ENCODE data around the gene NDUFB10.
A peak's percentile ranks its signal among the peaks of the same experiment; 100 is the strongest.

The NDUFB10 gene

DNA sequence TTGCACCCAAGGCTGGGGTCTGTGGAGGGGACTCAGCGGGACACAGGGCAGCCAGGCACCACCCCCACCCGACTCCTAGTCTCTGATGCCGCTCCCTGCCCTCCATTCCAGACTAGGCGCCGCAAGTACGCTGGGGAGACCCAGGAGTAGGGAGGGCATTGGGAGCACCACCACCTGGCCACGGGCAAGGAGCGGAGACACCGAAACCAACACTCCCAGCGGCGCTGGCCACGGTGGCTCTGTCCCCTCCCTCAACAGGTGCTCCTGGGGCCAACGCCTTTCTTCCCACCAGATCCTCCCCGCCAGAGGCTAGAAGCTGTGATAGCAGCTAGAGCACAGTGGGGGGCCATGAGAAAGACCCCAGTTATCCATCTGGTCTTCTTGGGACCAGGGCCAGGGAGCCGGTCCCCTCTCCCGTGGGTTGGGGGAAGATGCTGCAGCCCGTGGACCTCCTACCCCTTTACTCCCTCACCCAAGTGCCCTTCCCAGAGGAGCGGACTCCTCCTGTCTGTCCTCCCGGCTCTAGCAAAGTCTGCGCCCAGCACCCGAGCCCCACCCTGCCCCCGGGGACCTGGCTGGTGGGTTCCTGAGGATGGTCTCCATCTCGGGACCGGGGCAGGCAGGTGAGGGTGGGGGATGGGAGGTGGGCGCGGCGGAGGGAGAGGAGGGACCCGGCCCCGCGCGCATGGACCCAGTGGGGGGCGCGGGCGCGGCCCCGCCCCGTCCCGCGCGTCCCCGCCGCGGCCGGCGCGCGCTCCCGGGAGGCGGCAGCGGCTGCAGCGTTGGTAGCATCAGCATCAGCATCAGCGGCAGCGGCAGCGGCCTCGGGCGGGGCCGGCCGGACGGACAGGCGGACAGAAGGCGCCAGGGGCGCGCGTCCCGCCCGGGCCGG is 30.1 kb downstream of the NDUFB10 start, which contains the start of gene SYNGR3:
Gene SYNGR3 (plus strand): TSS at position 762 of the 892 bp plus-strand sequence. CDS start 133 bp downstream, outside the sequence.
- Histone ChIP-seq H3K4me3 (ENCODE audit: insufficient read depth, low read depth, low read length, poor library complexity, severe bottlenecking) (peak within 1 kb of the TSS; percentile 43), H3K36me3 (ENCODE audit: control insufficient read depth, insufficient read depth, low read length) (peaks cover 17% of the 10 kb centered on the region), H3K27ac (ENCODE audit: insufficient read depth, low read length, poor library complexity, severe bottlenecking) (no peak within 1 kb of the TSS), H3K27me3 (replicated peaks; ENCODE audit: control insufficient read depth, insufficient read depth, low read length, poor library complexity, severe bottlenecking) (peaks cover 16% of the 10 kb centered on the region), H3K9me3 (ENCODE audit: control insufficient read depth, low read length) (no peaks in the 10 kb centered on the region), H3K4me1 (ENCODE audit: control insufficient read depth, insufficient read depth, low read length, poor library complexity, severe bottlenecking) (peaks cover 29% of the 10 kb centered on the region)
- DNase-seq, result no peak

DNA sequence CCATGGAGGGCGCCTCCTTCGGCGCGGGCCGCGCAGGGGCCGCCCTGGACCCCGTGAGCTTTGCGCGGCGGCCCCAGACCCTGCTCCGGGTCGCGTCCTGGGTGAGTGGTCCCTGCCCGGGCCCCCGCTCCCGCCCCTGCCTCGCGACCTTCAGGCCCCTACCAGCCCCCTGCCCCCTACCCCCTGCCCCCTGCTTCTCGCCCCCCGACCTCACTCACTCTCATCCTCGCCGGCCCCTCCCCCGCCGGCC is 30.7 kb downstream of the NDUFB10 start:
- Histone ChIP-seq H3K4me3 (ENCODE audit: insufficient read depth, low read depth, low read length, poor library complexity, severe bottlenecking) (peak overlapping the region; percentile 43), H3K27me3 (replicated peaks; ENCODE audit: control insufficient read depth, insufficient read depth, low read length, poor library complexity, severe bottlenecking) (peaks cover 16% of the 10 kb centered on the region), H3K27ac (ENCODE audit: insufficient read depth, low read length, poor library complexity, severe bottlenecking) (no peak overlapping the region), H3K4me1 (ENCODE audit: control insufficient read depth, insufficient read depth, low read length, poor library complexity, severe bottlenecking) (peaks cover 24% of the 10 kb centered on the region), H3K9me3 (ENCODE audit: control insufficient read depth, low read length) (no peaks in the 10 kb centered on the region), H3K36me3 (ENCODE audit: control insufficient read depth, insufficient read depth, low read length) (peaks cover 17% of the 10 kb centered on the region)
- no peak for DNase-seq

DNA sequence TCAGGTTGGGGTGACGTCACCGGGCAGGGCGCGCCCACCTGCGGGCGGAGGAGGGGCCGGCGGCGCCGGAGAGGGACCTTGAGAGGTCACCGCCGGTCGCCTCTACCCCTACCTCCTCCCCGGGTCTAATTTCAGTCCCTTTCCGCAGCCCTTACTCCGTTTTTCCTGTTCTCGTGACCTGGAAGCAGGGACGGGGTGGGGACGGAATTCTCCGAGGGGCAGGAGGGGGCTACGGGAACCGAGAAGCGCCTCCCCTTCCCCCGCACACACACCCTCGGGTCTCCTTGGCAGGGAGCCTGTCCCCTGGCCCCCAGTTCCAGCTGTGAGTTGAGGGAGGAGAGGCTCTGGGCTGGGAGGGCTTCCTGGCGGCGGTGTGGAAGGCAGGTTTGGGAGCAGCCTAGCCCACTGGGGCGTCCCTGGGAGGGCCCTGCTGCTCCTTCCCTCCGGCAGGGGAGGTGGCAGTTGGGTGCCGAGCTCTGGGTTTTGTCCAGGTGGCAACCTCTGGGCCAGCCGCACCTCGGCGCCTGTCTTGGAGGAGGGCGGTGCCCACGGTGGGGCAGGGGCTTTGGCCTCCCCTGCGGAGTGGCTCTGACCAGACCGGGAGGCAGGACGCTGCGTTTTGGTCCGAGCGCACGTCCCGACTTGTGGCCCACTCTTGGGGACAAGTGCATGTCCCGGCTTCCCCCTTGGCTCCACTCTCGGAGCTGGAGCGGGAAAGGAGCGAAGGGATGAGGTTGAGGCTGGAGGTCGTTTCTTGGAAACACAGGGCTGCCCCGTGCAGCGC is 31.2 kb downstream of the NDUFB10 start:
- no peak for DNase-seq
- H3K27ac ChIP-seq (ENCODE audit: insufficient read depth, low read length, poor library complexity, severe bottlenecking), result no peak overlapping the region
- peak overlapping the region; percentile 43 for H3K4me3 ChIP-seq (ENCODE audit: insufficient read depth, low read depth, low read length, poor library complexity, severe bottlenecking)
- H3K4me1 ChIP-seq (ENCODE audit: control insufficient read depth, insufficient read depth, low read length, poor library complexity, severe bottlenecking), result peaks cover 21% of the 10 kb centered on the region
- H3K36me3 ChIP-seq (ENCODE audit: control insufficient read depth, insufficient read depth, low read length), result peaks cover 14% of the 10 kb centered on the region
- no peaks in the 10 kb centered on the region for H3K9me3 ChIP-seq (ENCODE audit: control insufficient read depth, low read length)
- peaks cover 16% of the 10 kb centered on the region for H3K27me3 ChIP-seq (replicated peaks; ENCODE audit: control insufficient read depth, insufficient read depth, low read length, poor library complexity, severe bottlenecking)

DNA sequence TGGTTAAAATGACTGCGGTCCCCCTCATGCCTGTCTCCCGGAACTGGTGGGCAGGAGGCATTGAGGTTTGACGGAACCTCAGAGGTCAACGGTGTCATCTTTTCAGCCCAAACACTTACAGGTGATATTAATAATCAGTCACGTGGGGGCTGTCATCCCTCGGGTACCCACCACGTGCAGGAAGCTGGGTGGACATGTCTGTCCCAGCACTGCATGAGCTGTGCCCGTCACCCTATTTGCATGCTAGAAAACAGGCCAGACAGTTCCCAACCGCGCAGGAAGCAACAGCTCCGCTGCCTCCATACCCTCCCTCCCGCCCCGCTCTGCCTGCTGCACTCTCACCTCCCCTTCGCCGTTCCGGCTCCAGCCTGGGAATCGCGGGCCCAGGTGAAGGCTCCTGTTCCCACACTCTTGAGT is 31.8 kb downstream of the NDUFB10 start:
- Histone ChIP-seq H3K27ac (ENCODE audit: insufficient read depth, low read length, poor library complexity, severe bottlenecking) (peak overlapping the region; percentile 60), H3K27me3 (replicated peaks; ENCODE audit: control insufficient read depth, insufficient read depth, low read length, poor library complexity, severe bottlenecking) (peaks cover 16% of the 10 kb centered on the region), H3K4me3 (ENCODE audit: insufficient read depth, low read depth, low read length, poor library complexity, severe bottlenecking) (peak overlapping the region; percentile 43), H3K9me3 (ENCODE audit: control insufficient read depth, low read length) (no peaks in the 10 kb centered on the region), H3K36me3 (ENCODE audit: control insufficient read depth, insufficient read depth, low read length) (peaks cover 8% of the 10 kb centered on the region), H3K4me1 (ENCODE audit: control insufficient read depth, insufficient read depth, low read length, poor library complexity, severe bottlenecking) (peaks cover 21% of the 10 kb centered on the region)
- DNase-seq, result peak; percentile 50 to 56 (median 53)

DNA sequence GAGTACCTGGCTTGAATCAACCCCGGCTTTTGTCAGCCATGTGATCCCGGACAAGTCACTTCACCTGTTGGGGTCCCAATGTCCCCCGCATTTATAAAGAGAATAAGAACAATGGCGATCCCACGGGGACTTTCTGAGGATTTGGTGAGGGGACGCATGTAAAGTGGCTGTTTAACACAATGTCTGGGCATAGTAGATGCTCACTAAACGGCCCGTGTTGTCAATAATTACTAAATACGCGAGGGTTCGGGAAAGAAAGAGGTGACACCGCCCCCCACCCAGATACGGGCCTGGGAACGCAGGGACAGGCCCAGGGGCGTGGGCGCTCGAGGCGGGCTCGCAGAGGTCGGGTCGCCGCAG is 32.2 kb downstream of the NDUFB10 start:
- Histone ChIP-seq H3K36me3 (ENCODE audit: control insufficient read depth, insufficient read depth, low read length) (peaks cover 4% of the 10 kb centered on the region), H3K27me3 (replicated peaks; ENCODE audit: control insufficient read depth, insufficient read depth, low read length, poor library complexity, severe bottlenecking) (peaks cover 16% of the 10 kb centered on the region), H3K4me1 (ENCODE audit: control insufficient read depth, insufficient read depth, low read length, poor library complexity, severe bottlenecking) (peaks cover 21% of the 10 kb centered on the region), H3K9me3 (ENCODE audit: control insufficient read depth, low read length) (no peaks in the 10 kb centered on the region), H3K27ac (ENCODE audit: insufficient read depth, low read length, poor library complexity, severe bottlenecking) (peak overlapping the region; percentile 60), H3K4me3 (ENCODE audit: insufficient read depth, low read depth, low read length, poor library complexity, severe bottlenecking) (peak overlapping the region; percentile 2)
- DNase-seq, result no peak

DNA sequence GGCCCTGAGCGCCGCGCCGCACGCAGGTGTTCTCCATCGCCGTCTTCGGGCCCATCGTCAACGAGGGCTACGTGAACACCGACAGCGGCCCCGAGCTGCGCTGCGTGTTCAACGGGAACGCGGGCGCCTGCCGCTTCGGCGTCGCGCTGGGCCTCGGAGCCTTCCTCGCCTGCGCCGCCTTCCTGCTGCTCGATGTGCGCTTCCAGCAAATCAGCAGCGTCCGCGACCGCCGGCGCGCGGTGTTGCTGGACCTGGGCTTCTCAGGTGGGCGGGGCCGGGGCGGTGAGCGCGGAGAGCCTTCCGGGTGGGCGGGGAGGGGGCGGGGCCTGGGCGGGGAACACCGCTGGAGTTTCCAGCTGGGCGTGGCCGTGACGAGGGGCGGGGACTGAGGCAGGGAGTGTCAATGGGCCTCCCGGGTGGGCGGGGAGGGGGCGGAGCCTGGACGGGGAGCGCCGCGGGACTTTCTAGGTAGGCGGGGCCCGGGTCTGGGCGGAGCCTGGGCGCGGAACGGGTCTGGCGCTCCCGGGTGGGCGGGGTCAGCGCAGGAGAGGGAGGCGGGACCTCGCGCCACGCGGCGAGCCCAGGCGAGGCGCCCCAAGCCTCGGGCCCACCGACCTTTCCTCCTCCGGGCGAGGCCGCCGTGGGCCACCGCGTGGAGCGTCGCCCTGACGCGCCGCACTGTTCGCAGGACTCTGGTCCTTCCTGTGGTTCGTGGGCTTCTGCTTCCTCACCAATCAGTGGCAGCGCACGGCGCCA is 32.8 kb downstream of the NDUFB10 start:
- Histone ChIP-seq H3K4me1 (ENCODE audit: control insufficient read depth, insufficient read depth, low read length, poor library complexity, severe bottlenecking) (peaks cover 21% of the 10 kb centered on the region), H3K9me3 (ENCODE audit: control insufficient read depth, low read length) (no peaks in the 10 kb centered on the region), H3K4me3 (ENCODE audit: insufficient read depth, low read depth, low read length, poor library complexity, severe bottlenecking) (peak overlapping the region; percentile 2), H3K27ac (ENCODE audit: insufficient read depth, low read length, poor library complexity, severe bottlenecking) (peak overlapping the region; percentile 60), H3K27me3 (replicated peaks; ENCODE audit: control insufficient read depth, insufficient read depth, low read length, poor library complexity, severe bottlenecking) (peaks cover 16% of the 10 kb centered on the region), H3K36me3 (ENCODE audit: control insufficient read depth, insufficient read depth, low read length) (no peaks in the 10 kb centered on the region)
- peak; percentile 96 to 100 (median 99) for DNase-seq

DNA sequence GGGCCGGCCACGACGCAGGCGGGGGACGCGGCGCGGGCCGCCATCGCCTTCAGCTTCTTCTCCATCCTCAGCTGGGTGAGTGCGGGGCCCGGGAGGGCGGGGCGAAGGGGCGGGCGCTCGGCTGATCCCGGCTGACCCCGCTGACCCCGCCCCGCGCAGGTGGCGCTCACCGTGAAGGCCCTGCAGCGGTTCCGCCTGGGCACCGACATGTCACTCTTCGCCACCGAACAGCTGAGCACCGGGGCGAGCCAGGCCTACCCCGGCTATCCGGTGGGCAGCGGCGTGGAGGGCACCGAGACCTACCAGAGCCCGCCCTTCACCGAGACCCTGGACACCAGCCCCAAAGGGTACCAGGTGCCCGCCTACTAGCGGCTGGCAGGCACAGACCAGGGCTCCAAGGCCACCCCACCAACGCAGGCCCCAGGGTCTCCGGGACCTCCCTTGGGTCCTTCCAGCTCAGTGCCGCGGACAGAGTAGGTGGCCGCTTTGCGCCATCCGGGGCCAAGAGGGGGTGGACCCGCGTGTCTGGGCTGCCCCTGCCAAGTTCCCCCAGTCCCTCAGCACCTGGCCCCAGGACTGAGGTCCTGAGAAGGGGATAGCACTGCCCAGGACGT is 33.5 kb downstream of the NDUFB10 start:
- peak in 1 of 3 donors; percentile 10 for DNase-seq
- Histone ChIP-seq H3K27me3 (replicated peaks; ENCODE audit: control insufficient read depth, insufficient read depth, low read length, poor library complexity, severe bottlenecking) (peaks cover 16% of the 10 kb centered on the region), H3K4me3 (ENCODE audit: insufficient read depth, low read depth, low read length, poor library complexity, severe bottlenecking) (no peak overlapping the region), H3K27ac (ENCODE audit: insufficient read depth, low read length, poor library complexity, severe bottlenecking) (no peak overlapping the region), H3K36me3 (ENCODE audit: control insufficient read depth, insufficient read depth, low read length) (peaks cover 5% of the 10 kb centered on the region), H3K9me3 (ENCODE audit: control insufficient read depth, low read length) (no peaks in the 10 kb centered on the region), H3K4me1 (ENCODE audit: control insufficient read depth, insufficient read depth, low read length, poor library complexity, severe bottlenecking) (peaks cover 21% of the 10 kb centered on the region)

DNA sequence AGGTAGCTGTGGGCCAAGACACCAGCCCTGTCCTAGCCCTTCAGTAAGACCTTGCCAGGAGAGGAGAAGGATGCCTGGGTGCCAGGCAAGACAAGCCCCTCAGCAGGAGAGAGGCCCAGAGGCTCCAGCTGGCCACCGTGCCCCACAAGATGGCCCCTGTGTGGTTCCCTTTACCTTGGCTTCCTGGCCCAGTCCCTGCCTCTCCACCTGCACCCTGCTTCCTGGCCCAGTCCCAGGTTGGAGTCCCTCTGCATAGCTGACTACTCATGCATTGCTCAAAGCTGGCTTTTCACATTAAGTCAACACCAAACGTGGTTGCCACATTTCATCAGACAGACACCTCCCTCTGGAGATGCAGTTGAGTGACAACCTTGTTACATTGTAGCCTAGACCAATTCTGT is 34.4 kb downstream of the NDUFB10 start:
- Histone ChIP-seq H3K4me3 (ENCODE audit: insufficient read depth, low read depth, low read length, poor library complexity, severe bottlenecking) (no peak overlapping the region), H3K36me3 (ENCODE audit: control insufficient read depth, insufficient read depth, low read length) (peaks cover 13% of the 10 kb centered on the region), H3K4me1 (ENCODE audit: control insufficient read depth, insufficient read depth, low read length, poor library complexity, severe bottlenecking) (peaks cover 21% of the 10 kb centered on the region), H3K27me3 (replicated peaks; ENCODE audit: control insufficient read depth, insufficient read depth, low read length, poor library complexity, severe bottlenecking) (peaks cover 16% of the 10 kb centered on the region), H3K9me3 (ENCODE audit: control insufficient read depth, low read length) (no peaks in the 10 kb centered on the region), H3K27ac (ENCODE audit: insufficient read depth, low read length, poor library complexity, severe bottlenecking) (no peak overlapping the region)
- DNase-seq, result no peak

DNA sequence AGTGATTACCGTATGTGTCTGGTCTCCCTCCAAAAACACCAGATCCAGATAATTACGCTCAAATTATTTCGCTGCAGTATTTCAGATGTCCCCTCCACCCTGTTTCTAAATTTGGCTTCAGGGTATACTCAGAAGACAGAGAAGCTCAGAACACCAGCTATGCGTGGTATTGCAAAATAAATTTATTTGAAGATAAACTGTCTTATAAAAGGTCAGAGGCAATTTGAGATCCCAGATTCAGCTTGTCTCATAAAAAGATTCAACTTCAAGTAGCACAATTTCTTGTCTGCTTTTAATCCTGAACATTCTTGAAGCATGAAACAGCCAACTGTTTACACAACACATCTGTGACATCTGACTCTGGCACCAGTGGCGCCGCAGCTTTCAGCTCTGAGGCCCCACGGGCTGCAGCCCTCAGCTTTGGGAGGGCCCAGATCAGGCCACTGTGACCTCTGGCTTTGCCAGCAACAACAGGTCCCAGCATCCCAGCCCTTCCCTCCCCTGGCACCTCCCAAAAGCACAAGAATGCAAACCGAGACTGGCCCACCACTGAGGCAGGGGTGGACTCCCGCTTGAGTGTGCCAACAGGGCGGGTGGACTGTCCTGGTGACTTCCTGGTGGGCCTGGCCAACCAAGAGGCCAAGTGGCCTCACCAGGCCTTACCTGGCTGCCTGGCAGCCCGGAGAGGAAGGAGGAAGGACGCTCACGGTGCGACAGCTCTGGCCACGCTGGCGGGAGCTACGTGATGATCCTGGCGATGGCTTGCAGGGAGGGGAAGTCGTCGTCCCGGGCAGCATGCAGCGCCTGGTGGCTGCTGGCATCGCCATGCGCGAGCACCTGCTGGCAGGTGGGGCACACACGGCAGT is 38.4 kb downstream of the NDUFB10 start:
- H3K27ac ChIP-seq (ENCODE audit: insufficient read depth, low read length, poor library complexity, severe bottlenecking), result no peak overlapping the region
- no peak overlapping the region for H3K4me3 ChIP-seq (ENCODE audit: insufficient read depth, low read depth, low read length, poor library complexity, severe bottlenecking)
- H3K36me3 ChIP-seq (ENCODE audit: control insufficient read depth, insufficient read depth, low read length), result peaks cover 51% of the 10 kb centered on the region
- H3K9me3 ChIP-seq (ENCODE audit: control insufficient read depth, low read length), result no peaks in the 10 kb centered on the region
- no peak for DNase-seq
- no peaks in the 10 kb centered on the region for H3K4me1 ChIP-seq (ENCODE audit: control insufficient read depth, insufficient read depth, low read length, poor library complexity, severe bottlenecking)
- H3K27me3 ChIP-seq (replicated peaks; ENCODE audit: control insufficient read depth, insufficient read depth, low read length, poor library complexity, severe bottlenecking), result no peaks in the 10 kb centered on the region

Measured in effector memory CD4-positive, alpha-beta T cell (primary cell).